BLaER1 treated with 17β-estradiol and CSF1 and Interleukin-3, amounts not matched to agents 10 nM and 100 nM (cell line): Measurements from ENCODE around the gene SGPL1.

Experiments
- H3K27ac ChIP-seq, 11 experiments: shearing (Covaris generic); formaldehyde crosslinking; 2 replicates each; pipeline ENCODE4 v1.8.1; 2022
- H3K27me3 ChIP-seq, 11 experiments: shearing (Covaris generic); formaldehyde crosslinking; 2 replicates each; pipeline ENCODE4 v1.8.1; 2022
- H3K36me3 ChIP-seq, 11 experiments: shearing (Covaris generic); formaldehyde crosslinking; 2 replicates each; pipeline ENCODE4 v1.8.1; 2022
- H3K4me1 ChIP-seq, 10 experiments: shearing (Covaris generic); formaldehyde crosslinking; 2 replicates each; pipeline ENCODE4 v1.8.1; 2022
- H3K4me2 ChIP-seq, 11 experiments: shearing (Covaris generic); formaldehyde crosslinking; 2 replicates each; pipeline ENCODE4 v1.8.1; 2022
- H3K4me3 ChIP-seq, 10 experiments: shearing (Covaris generic); formaldehyde crosslinking; 2 replicates each; pipeline ENCODE4 v1.8.1; 2022
- H3K9ac ChIP-seq, 11 experiments: shearing (Covaris generic); formaldehyde crosslinking; 2 replicates each; pipeline ENCODE4 v1.8.1; 2022
- H3K9me3 ChIP-seq, 11 experiments: shearing (Covaris generic); formaldehyde crosslinking; replicated peaks in 1 of 11; 2 replicates each; pipeline ENCODE4 v1.8.1; 2022
- H4K20me1 ChIP-seq, 11 experiments: shearing (Covaris generic); formaldehyde crosslinking; 2 replicates each; pipeline ENCODE4 v1.8.1; 2022
- Cebpa-rat ChIP-seq, 11 experiments: shearing (Covaris generic); IDR thresholded peaks; 2 replicates each; pipeline ENCODE4 v1.8.1; 2022

The SGPL1 gene

GRCh38 chr10:70885481-70885880, 69.7 kb downstream of the SGPL1 start:
- Histone ChIP-seq H3K27ac (no peak overlapping the region), H3K4me2 (peak overlapping the region in 4 of 11 experiments; percentile 5 to 22 (median 14); a peak in 6 of 22 replicates), H3K36me3 (peaks cover 23 to 52% (median 39%) of the 10 kb centered on the region in 11 experiments; a peak in 21 of 22 replicates), H4K20me1 (peaks cover 0 to 21% (median 0%) of the 10 kb centered on the region in 11 experiments; a peak in 6 of 22 replicates), H3K9ac (no peak overlapping the region), H3K9me3 (no peaks in the 10 kb centered on the region), H3K4me3 (no peak overlapping the region), H3K27me3 (no peaks in the 10 kb centered on the region), H3K4me1 (peaks cover 22 to 38% (median 33%) of the 10 kb centered on the region in 10 experiments)
- no peak for TF ChIP-seq Cebpa-rat (IDR thresholded peaks at IDR 0.05)

GRCh38 chr10:70885931-70886903, 70.5 kb downstream of the SGPL1 start:
- 0 out of 22 replicates have a peak, but pooled peaks cover 0 to under 1% (median 0%) of the 10 kb centered on the region in 11 experiments for H3K9me3 ChIP-seq
- peaks cover 23 to 48% (median 39%) of the 10 kb centered on the region in 11 experiments; a peak in 21 of 22 replicates for H3K36me3 ChIP-seq
- H3K27me3 ChIP-seq = no peaks in the 10 kb centered on the region
- H3K4me2 ChIP-seq = peak overlapping the region in 9 of 11 experiments; percentile 22 to 94 (median 80); a peak in 15 of 22 replicates
- H4K20me1 ChIP-seq = peaks cover 0 to 21% (median 0%) of the 10 kb centered on the region in 11 experiments; a peak in 5 of 22 replicates
- no peak overlapping the region for H3K27ac ChIP-seq
- H3K9ac ChIP-seq = no peak overlapping the region
- no peak overlapping the region for H3K4me3 ChIP-seq
- H3K4me1 ChIP-seq = peaks cover 22 to 38% (median 33%) of the 10 kb centered on the region in 10 experiments
- no peak for TF ChIP-seq Cebpa-rat (IDR thresholded peaks at IDR 0.05)

- no peak for TF ChIP-seq Cebpa-rat (IDR thresholded peaks at IDR 0.05)
- H3K9ac ChIP-seq = peak overlapping the region; percentile 75 to 89 (median 84); a peak in 21 of 22 replicates
- H3K27ac ChIP-seq = peak overlapping the region in 7 of 11 experiments; percentile 43 to 87 (median 83); a peak in 12 of 22 replicates
Observed at GRCh38 chr10:70886921-70887665, 71.3 kb downstream of the SGPL1 start.

GRCh38 chr10:70887804-70888800, 72.4 kb downstream of the SGPL1 start, which contains the start of gene PCBD1:
PCBD1 (minus strand) TSS chr10:70888565; CDS start chr10:70888533, 32 bp downstream.
- Histone ChIP-seq H3K4me1 (peaks cover 22 to 38% (median 33%) of the 10 kb centered on the region in 10 experiments), H3K4me3 (peak within 1 kb of the TSS; percentile 72 to 83 (median 80)), H3K4me2 (peak within 1 kb of the TSS; percentile 79 to 95 (median 91)), H3K9ac (peak within 1 kb of the TSS; percentile 75 to 89 (median 84)), H3K27me3 (no peaks in the 10 kb centered on the region), H3K9me3 (0 out of 22 replicates have a peak, but pooled peaks cover 0 to 4% (median 0%) of the 10 kb centered on the region in 11 experiments), H4K20me1 (peaks cover 0 to 21% (median 0%) of the 10 kb centered on the region in 11 experiments; a peak in 5 of 22 replicates), H3K36me3 (peaks cover 15 to 29% (median 27%) of the 10 kb centered on the region in 11 experiments; a peak in 21 of 22 replicates), H3K27ac (peak within 1 kb of the TSS; percentile 74 to 87 (median 82))
- no peak for TF ChIP-seq Cebpa-rat (IDR thresholded peaks at IDR 0.05)

More at GRCh38 chr10:70886921-70887665, 71.3 kb downstream of the SGPL1 start:
- peaks cover 23 to 39% (median 32%) of the 10 kb centered on the region in 11 experiments; a peak in 21 of 22 replicates for H3K36me3 ChIP-seq
- peaks cover 0 to 21% (median 0%) of the 10 kb centered on the region in 11 experiments; a peak in 5 of 22 replicates for H4K20me1 ChIP-seq
- H3K4me2 ChIP-seq = peak overlapping the region; percentile 79 to 95 (median 91)
- H3K4me3 ChIP-seq = peak overlapping the region; percentile 72 to 83 (median 80); a peak in 17 of 20 replicates
- peaks cover 22 to 38% (median 33%) of the 10 kb centered on the region in 10 experiments for H3K4me1 ChIP-seq
- no peaks in the 10 kb centered on the region for H3K27me3 ChIP-seq
- 0 out of 22 replicates have a peak, but pooled peaks cover 0 to 4% (median 0%) of the 10 kb centered on the region in 11 experiments for H3K9me3 ChIP-seq

- no peak overlapping the region for H3K27ac ChIP-seq
- H3K4me3 ChIP-seq = peak overlapping the region in 1 of 10 experiments; percentile 81; a peak in 2 of 20 replicates
- H3K9me3 ChIP-seq = 0 out of 22 replicates have a peak, but pooled peaks cover 0 to 4% (median 0%) of the 10 kb centered on the region in 11 experiments
- H4K20me1 ChIP-seq = peaks cover 0 to 21% (median 0%) of the 10 kb centered on the region in 11 experiments; a peak in 5 of 22 replicates
- no peak for TF ChIP-seq Cebpa-rat (IDR thresholded peaks at IDR 0.05)
- peaks cover 22 to 42% (median 33%) of the 10 kb centered on the region in 10 experiments for H3K4me1 ChIP-seq
- H3K36me3 ChIP-seq = peaks cover 3 to 19% (median 15%) of the 10 kb centered on the region in 11 experiments; a peak in 16 of 22 replicates
- no peaks in the 10 kb centered on the region for H3K27me3 ChIP-seq
- peak overlapping the region; percentile 79 to 95 (median 91) for H3K4me2 ChIP-seq
- H3K9ac ChIP-seq = 0 out of 22 replicates have a peak overlapping the region, but pooled peaks of 2 of the 11 experiments have one; percentile 81 to 88
Observed at GRCh38 chr10:70889291-70889690, 73.5 kb downstream of the SGPL1 start.

GRCh38 chr10:70890917-70891431, 75.2 kb downstream of the SGPL1 start:
- peaks cover 0 to 2% (median 0%) of the 10 kb centered on the region in 11 experiments; a peak in 3 of 22 replicates for H3K36me3 ChIP-seq
- TF ChIP-seq Cebpa-rat (IDR thresholded peaks at IDR 0.05) = no peak
- no peak overlapping the region for H3K4me2 ChIP-seq
- no peaks in the 10 kb centered on the region for H3K27me3 ChIP-seq
- no peak overlapping the region for H3K27ac ChIP-seq
- H3K4me3 ChIP-seq = no peak overlapping the region
- peaks cover 18 to 30% (median 24%) of the 10 kb centered on the region in 10 experiments for H3K4me1 ChIP-seq
- 0 out of 22 replicates have a peak, but pooled peaks cover 0 to 4% (median 0%) of the 10 kb centered on the region in 11 experiments for H3K9me3 ChIP-seq
- no peak overlapping the region for H3K9ac ChIP-seq
- peaks cover 0 to 15% (median 0%) of the 10 kb centered on the region in 11 experiments; a peak in 5 of 22 replicates for H4K20me1 ChIP-seq

- no peak overlapping the region for H3K27ac ChIP-seq
- TF ChIP-seq Cebpa-rat (IDR thresholded peaks at IDR 0.05) = no peak
- no peak overlapping the region for H3K4me2 ChIP-seq
- no peak overlapping the region for H3K4me3 ChIP-seq
- peaks cover 17 to 24% (median 18%) of the 10 kb centered on the region in 10 experiments for H3K4me1 ChIP-seq
- H4K20me1 ChIP-seq = peaks cover 0 to 9% (median 0%) of the 10 kb centered on the region in 11 experiments; a peak in 4 of 22 replicates
- H3K36me3 ChIP-seq = no peaks in the 10 kb centered on the region
- H3K27me3 ChIP-seq = no peaks in the 10 kb centered on the region
- 0 out of 22 replicates have a peak, but pooled peaks cover 0 to 6% (median 0%) of the 10 kb centered on the region in 11 experiments for H3K9me3 ChIP-seq
- no peak overlapping the region for H3K9ac ChIP-seq
Observed at GRCh38 chr10:70891627-70892026, 75.9 kb downstream of the SGPL1 start.
